K562 (cell line): ENCODE data around the gene BLOC1S4. TPM values are rescaled to one million over a fixed set of nuclear protein-coding genes. Genes with fewer than 3 reads are reported as not detected.

Experiments
- CREM ChIP-seq: IDR thresholded peaks from 2 replicates; pipeline ENCODE4 v1.6.1; 2014; ENCODE audit warnings: antibody characterized with exemption, low read depth
- KLF6 ChIP-seq: fragments of 250-450 bp; sonication (Bioruptor Pico); IDR thresholded peaks from 2 replicates; pipeline ENCODE4 v1.4.0; 2020; ENCODE audit warnings: mild to moderate bottlenecking, moderate library complexity, borderline replicate concordance
- L3MBTL2 ChIP-seq: fragments of 450-650 bp; IDR thresholded peaks from 2 replicates; pipeline ENCODE4 v1.6.1; 2016; ENCODE audit warnings: mild to moderate bottlenecking, moderate library complexity
- NR4A1 ChIP-seq, 2 experiments: fragments of 250-450 bp in 1 of 2; fragments of 450-650 bp in 1 of 2; sonication (Bioruptor Pico) in 1 of 2; IDR thresholded peaks; 2 replicates each; pipeline versions ENCODE4 v1.4.0 to v1.6.1; 2016 to 2020; ENCODE audit warnings: mild to moderate bottlenecking in 2 of 2, missing compliant biosample characterization in 1 of 2, missing genetic modification characterization in 1 of 2, moderate library complexity in 1 of 2
- SMARCE1 ChIP-seq: fragments of 450-650 bp; IDR thresholded peaks from 2 replicates; pipeline ENCODE4 v1.7.1; 2016; ENCODE audit warnings: mild to moderate bottlenecking
- ZBTB1 ChIP-seq: sonication (generic); formaldehyde crosslinking; IDR thresholded peaks from 2 replicates; pipeline ENCODE4 v1.8.1; 2023; ENCODE audit warnings: missing genetic modification reagents, low read depth, mild to moderate bottlenecking, borderline replicate concordance
- polyA plus RNA-seq, 8 experiments: library from polyadenylated mRNA; depleted of rRNA in 4 of 8; stranded (reverse) in 5 of 8; unstranded in 3 of 8; fragments of >200 nt; fragmentation: Nextera tagmentation in 2 of 8; fragmentation: Illumina TruSeq in 1 of 8; extraction: Ambion mirVana in 2 of 8; extraction: Trizol in 1 of 8; gene quantifications; 2 replicates each; pipeline versions ENCODE4 v1.2.1 to v1.2.3, GENCODE V29; 2011 to 2014; ENCODE audit warnings: inconsistent platforms in 1 of 8, missing spikeins in 1 of 8
- total RNA-seq, 7 experiments: library from RNA; depleted of rRNA in 6 of 7; stranded (reverse); fragments of >200 nt in 6 of 7; fragmentation: Illumina TruSeq in 2 of 7; extraction: Trizol in 2 of 7; gene quantifications; 2 replicates each; pipeline versions ENCODE4 v1.2.1 to v1.2.3, GENCODE V29; 2011 to 2021; ENCODE audit warnings: low replicate concordance in 1 of 7
- TF ChIP-seq, protein P1 (sequence below): sonication (generic); formaldehyde crosslinking; IDR thresholded peaks from 2 replicates; pipeline ENCODE4 v1.8.0; 2022; ENCODE audit warnings: mild to moderate bottlenecking, missing genetic modification reagents
- TF ChIP-seq, protein P2 (sequence below): sonication (generic); formaldehyde crosslinking; IDR thresholded peaks from 2 replicates; pipeline ENCODE4 v1.8.0; 2023; ENCODE audit warnings: mild to moderate bottlenecking, missing genetic modification reagents
- TF ChIP-seq, protein P3 (sequence below): fragments of 250-450 bp; sonication (Bioruptor Pico); IDR thresholded peaks from 2 replicates; pipeline ENCODE4 v1.4.0; 2020

Gene BLOC1S4
- total and polyA plus RNA-seq, 9 of the 15 experiments (the other 6 are each of a cell fraction or from before 2014, with no cell fraction given): 3.1 to 31.6 (median 11.2) TPM

DNA sequence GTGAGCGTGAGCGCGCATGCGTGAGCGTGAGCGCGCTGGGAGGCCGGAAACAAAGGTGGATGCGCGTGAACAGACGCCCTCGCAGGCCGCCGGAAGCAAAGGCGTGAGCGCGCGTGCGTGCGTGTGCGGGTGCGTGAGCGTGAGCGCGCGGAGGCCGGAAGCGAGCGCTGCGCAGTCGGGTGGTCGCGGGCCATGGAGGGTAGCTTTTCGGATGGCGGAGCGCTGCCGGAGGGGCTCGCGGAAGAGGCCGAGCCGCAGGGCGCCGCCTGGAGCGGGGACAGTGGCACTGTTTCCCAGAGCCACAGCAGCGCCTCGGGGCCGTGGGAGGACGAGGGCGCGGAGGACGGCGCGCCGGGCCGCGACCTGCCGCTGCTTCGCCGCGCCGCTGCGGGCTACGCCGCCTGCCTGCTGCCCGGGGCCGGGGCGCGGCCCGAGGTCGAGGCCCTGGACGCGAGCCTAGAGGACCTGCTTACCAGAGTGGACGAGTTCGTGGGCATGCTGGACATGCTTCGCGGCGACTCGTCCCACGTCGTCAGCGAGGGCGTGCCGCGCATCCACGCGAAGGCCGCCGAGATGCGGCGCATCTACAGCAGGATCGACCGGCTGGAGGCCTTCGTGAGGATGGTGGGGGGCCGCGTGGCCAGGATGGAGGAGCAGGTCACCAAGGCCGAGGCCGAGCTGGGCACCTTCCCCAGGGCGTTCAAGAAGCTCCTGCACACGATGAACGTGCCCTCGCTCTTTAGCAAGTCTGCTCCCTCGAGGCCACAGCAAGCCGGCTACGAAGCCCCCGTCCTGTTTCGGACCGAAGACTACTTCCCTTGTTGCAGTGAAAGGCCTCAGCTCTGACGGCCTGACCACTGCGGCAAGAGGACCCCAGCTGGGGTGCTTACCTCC lies at the start of gene BLOC1S4 (continued):
- TF ChIP-seq, protein P1, sequence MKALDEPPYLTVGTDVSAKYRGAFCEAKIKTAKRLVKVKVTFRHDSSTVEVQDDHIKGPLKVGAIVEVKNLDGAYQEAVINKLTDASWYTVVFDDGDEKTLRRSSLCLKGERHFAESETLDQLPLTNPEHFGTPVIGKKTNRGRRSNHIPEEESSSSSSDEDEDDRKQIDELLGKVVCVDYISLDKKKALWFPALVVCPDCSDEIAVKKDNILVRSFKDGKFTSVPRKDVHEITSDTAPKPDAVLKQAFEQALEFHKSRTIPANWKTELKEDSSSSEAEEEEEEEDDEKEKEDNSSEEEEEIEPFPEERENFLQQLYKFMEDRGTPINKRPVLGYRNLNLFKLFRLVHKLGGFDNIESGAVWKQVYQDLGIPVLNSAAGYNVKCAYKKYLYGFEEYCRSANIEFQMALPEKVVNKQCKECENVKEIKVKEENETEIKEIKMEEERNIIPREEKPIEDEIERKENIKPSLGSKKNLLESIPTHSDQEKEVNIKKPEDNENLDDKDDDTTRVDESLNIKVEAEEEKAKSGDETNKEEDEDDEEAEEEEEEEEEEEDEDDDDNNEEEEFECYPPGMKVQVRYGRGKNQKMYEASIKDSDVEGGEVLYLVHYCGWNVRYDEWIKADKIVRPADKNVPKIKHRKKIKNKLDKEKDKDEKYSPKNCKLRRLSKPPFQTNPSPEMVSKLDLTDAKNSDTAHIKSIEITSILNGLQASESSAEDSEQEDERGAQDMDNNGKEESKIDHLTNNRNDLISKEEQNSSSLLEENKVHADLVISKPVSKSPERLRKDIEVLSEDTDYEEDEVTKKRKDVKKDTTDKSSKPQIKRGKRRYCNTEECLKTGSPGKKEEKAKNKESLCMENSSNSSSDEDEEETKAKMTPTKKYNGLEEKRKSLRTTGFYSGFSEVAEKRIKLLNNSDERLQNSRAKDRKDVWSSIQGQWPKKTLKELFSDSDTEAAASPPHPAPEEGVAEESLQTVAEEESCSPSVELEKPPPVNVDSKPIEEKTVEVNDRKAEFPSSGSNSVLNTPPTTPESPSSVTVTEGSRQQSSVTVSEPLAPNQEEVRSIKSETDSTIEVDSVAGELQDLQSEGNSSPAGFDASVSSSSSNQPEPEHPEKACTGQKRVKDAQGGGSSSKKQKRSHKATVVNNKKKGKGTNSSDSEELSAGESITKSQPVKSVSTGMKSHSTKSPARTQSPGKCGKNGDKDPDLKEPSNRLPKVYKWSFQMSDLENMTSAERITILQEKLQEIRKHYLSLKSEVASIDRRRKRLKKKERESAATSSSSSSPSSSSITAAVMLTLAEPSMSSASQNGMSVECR (CRISPR knock-in tag): peak; percentile 82
- TF ChIP-seq NR4A1 (CRISPR knock-in tag; IDR thresholded peaks at IDR 0.05): 0 out of 2 replicates have a peak, but pooled peaks have one; percentile 18
- TF ChIP-seq NR4A1 (tag; IDR thresholded peaks at IDR 0.05): peak; percentile 65
- peak; percentile 83 for TF ChIP-seq CREM
- TF ChIP-seq ZBTB1 (CRISPR knock-in tag): peak; percentile 33
- TF ChIP-seq SMARCE1: peak; percentile 32; the same call in 1 of the 2 replicates
- TF ChIP-seq, protein P2, sequence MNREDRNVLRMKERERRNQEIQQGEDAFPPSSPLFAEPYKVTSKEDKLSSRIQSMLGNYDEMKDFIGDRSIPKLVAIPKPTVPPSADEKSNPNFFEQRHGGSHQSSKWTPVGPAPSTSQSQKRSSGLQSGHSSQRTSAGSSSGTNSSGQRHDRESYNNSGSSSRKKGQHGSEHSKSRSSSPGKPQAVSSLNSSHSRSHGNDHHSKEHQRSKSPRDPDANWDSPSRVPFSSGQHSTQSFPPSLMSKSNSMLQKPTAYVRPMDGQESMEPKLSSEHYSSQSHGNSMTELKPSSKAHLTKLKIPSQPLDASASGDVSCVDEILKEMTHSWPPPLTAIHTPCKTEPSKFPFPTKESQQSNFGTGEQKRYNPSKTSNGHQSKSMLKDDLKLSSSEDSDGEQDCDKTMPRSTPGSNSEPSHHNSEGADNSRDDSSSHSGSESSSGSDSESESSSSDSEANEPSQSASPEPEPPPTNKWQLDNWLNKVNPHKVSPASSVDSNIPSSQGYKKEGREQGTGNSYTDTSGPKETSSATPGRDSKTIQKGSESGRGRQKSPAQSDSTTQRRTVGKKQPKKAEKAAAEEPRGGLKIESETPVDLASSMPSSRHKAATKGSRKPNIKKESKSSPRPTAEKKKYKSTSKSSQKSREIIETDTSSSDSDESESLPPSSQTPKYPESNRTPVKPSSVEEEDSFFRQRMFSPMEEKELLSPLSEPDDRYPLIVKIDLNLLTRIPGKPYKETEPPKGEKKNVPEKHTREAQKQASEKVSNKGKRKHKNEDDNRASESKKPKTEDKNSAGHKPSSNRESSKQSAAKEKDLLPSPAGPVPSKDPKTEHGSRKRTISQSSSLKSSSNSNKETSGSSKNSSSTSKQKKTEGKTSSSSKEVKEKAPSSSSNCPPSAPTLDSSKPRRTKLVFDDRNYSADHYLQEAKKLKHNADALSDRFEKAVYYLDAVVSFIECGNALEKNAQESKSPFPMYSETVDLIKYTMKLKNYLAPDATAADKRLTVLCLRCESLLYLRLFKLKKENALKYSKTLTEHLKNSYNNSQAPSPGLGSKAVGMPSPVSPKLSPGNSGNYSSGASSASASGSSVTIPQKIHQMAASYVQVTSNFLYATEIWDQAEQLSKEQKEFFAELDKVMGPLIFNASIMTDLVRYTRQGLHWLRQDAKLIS: peak; percentile 81; the same call in 1 of the 2 replicates
- TF ChIP-seq, protein P3, sequence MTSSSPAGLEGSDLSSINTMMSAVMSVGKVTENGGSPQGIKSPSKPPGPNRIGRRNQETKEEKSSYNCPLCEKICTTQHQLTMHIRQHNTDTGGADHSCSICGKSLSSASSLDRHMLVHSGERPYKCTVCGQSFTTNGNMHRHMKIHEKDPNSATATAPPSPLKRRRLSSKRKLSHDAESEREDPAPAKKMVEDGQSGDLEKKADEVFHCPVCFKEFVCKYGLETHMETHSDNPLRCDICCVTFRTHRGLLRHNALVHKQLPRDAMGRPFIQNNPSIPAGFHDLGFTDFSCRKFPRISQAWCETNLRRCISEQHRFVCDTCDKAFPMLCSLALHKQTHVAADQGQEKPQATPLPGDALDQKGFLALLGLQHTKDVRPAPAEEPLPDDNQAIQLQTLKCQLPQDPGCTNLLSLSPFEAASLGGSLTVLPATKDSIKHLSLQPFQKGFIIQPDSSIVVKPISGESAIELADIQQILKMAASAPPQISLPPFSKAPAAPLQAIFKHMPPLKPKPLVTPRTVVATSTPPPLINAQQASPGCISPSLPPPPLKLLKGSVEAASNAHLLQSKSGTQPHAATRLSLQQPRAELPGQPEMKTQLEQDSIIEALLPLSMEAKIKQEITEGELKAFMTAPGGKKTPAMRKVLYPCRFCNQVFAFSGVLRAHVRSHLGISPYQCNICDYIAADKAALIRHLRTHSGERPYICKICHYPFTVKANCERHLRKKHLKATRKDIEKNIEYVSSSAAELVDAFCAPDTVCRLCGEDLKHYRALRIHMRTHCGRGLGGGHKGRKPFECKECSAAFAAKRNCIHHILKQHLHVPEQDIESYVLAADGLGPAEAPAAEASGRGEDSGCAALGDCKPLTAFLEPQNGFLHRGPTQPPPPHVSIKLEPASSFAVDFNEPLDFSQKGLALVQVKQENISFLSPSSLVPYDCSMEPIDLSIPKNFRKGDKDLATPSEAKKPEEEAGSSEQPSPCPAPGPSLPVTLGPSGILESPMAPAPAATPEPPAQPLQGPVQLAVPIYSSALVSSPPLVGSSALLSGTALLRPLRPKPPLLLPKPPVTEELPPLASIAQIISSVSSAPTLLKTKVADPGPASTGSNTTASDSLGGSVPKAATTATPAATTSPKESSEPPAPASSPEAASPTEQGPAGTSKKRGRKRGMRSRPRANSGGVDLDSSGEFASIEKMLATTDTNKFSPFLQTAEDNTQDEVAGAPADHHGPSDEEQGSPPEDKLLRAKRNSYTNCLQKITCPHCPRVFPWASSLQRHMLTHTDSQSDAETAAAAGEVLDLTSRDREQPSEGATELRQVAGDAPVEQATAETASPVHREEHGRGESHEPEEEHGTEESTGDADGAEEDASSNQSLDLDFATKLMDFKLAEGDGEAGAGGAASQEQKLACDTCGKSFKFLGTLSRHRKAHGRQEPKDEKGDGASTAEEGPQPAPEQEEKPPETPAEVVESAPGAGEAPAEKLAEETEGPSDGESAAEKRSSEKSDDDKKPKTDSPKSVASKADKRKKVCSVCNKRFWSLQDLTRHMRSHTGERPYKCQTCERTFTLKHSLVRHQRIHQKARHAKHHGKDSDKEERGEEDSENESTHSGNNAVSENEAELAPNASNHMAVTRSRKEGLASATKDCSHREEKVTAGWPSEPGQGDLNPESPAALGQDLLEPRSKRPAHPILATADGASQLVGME: peak; percentile 14; the same call in 1 of the 2 replicates
- TF ChIP-seq L3MBTL2: peak; percentile 95
- peak; percentile 30; the same call in 1 of the 2 replicates for TF ChIP-seq KLF6 (CRISPR knock-in tag)
